GM19240 (cell line): ENCODE measurements around the gene TNFSF13B.
"Not testable (repeated sequence)": the region's sequence is repeated elsewhere in the genome, so short reads cannot be mapped to it uniquely, and the experiment has no call there.

Experiments
- DNase-seq: peaks from one replicate; pipeline ENCODE4 v3.0.0; 2011; ENCODE audit warnings: low spot score; ENCODE audit not compliant: insufficient read length

The TNFSF13B gene, protein sequence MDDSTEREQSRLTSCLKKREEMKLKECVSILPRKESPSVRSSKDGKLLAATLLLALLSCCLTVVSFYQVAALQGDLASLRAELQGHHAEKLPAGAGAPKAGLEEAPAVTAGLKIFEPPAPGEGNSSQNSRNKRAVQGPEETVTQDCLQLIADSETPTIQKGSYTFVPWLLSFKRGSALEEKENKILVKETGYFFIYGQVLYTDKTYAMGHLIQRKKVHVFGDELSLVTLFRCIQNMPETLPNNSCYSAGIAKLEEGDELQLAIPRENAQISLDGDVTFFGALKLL

DNA sequence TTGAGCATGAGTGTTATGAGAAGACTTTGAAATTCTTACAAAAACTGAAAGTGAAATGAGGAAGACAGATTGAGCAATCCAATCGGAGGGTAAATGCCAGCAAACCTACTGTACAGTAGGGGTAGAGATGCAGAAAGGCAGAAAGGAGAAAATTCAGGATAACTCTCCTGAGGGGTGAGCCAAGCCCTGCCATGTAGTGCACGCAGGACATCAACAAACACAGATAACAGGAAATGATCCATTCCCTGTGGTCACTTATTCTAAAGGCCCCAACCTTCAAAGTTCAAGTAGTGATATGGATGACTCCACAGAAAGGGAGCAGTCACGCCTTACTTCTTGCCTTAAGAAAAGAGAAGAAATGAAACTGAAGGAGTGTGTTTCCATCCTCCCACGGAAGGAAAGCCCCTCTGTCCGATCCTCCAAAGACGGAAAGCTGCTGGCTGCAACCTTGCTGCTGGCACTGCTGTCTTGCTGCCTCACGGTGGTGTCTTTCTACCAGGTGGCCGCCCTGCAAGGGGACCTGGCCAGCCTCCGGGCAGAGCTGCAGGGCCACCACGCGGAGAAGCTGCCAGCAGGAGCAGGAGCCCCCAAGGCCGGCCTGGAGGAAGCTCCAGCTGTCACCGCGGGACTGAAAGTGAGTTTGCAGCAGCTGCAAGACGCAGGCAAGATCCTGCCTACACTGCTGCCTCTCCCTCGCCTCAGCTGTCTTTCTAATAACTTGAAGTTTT lies at the start of gene TNFSF13B:
Gene TNFSF13B (plus strand): TSS at position 118 of the 728 bp plus-strand sequence. CDS start 178 bp downstream, at position 296.
- no peak for DNase-seq

DNA sequence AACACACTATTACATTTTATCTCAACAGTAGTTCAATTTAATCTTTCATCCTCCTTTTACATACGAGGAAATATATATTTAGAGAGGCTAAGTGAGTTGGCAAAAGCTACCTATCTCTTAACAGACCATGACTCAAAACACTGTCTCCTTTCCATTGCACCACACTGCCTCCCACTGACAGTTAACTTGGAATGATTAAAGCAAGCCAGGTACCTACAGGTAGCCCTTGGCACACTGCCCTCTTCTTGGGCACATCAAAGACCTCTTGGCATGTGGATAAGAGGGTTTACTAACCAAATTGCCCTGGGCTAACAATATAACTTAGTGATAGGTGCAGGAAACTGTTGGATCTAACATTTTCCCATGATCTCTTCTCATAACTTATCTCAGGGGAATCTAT lies 49.5 kb upstream of the TNFSF13B start:
- DNase-seq, result no peak

DNA sequence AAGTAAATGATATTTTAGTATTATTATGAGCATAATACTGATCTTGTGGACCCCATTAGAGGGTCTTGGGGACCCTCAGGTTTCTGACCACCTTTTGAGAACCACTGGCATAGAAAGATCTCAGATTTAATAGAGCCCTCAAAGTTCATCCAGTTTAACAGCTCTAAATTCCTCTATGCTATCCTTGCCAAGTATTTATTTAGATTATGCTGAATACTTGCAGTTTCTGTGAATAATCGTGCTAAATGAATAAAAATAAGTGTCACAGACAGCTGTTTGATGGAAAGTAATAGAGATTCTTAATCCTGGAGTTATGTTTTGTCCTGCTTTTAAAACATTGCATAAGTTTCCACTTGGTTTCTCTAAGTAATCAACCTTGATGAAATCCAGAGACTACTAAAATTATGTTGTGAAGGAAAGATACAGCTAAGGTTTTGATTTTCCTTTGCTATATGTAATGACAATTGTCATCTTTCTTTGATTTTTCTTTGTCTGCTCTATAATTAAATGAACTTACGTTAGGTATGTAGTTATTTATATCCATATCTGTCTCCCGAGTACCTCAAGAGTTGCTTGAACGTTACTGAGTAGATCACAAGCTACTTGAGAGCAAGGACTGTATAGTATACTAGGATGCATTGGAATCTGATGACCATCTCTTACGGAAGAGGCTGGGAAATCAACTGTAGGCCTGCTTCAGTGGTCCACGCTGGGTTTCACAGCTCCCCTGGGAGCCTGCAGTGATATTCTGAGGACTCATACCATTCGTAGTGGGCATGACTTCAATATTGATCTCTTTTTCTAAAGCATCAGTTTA lies 45.6 kb upstream of the TNFSF13B start:
- DNase-seq, result no peak

DNA sequence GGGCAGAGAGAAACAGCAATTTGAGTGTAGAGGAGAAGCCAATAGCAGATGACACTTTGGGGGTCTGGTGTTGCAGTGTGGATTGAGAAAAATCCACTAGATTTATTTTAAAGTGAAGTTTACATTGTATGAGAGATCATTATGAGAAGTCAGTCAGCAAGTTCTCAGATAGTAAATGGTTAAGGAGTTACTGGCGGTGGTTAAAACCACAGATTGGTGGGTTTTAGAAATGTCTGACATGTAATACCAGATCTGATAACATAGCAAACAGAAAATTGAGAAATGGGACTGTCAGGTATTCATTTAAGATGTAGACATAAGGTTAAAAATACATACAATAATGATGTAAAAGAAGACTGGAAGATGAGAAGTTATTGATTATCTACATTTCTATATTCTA lies 44.1 kb upstream of the TNFSF13B start:
- DNase-seq, result no peak

DNA sequence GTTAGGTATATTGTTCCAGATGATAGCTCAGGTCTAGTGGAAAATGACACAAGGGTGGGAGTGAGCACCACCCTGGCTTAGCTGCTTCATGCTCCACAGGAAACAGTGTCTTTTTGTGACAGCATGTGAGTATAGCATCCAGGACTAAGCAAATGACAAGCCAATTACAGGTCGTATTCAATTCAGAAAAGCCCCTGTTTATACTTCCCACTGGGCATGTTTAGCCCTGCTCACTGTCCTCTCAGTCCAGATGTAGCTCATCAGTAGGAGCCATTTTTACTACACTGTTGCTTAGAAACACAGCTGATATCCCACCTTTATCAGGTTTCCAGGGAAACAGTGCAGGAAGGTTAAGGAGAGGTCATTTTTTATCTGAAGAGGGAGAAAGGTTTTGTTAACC lies 43.3 kb upstream of the TNFSF13B start:
- DNase-seq, result no peak

DNA sequence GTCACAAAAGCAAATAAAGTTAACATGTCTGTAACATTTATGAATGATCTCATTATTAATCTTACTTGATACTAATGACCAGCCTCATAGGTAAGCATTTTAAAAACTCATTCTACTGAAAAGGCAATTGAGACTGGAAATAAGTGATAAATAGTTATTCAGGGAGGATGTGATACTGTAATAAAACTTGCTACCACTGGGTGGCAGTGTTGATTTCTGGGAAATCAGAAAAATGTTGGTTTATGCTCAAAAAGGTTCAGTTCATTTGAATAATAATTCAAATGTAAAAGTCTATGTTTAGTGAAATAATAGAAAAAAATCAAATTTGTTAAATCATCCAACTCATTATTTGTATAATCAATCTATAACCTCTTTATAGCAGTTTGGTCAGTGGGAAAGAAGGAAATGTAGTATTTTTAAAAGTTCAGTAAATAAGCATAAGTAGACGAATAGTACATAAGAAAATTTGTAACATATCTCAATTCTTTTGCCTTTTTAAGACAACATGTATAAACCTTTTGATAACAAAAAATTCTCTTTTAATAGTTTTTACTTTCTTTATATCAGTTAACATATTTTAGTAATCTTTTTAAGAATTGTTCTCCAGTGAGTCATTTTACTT lies 41.8 kb upstream of the TNFSF13B start:
- no peak for DNase-seq

DNA sequence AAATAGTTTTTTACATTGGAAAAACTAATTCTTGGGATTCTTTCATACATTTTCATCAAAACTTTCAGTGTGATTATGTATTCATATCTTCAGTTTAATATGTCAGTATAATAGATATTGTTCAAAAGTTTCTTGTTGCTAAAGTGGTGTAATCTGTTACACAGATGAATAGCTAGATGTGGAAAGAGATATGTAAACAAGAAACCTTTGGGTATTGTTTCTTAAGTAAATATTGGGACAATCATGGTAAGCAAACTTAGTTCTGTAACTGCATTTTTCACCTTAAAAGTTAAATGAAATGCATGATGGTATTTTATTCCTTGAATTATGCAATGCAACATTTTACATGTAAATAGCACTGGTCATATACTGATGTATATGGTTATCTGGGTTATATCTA lies 39.1 kb upstream of the TNFSF13B start:
- DNase-seq, result no peak

DNA sequence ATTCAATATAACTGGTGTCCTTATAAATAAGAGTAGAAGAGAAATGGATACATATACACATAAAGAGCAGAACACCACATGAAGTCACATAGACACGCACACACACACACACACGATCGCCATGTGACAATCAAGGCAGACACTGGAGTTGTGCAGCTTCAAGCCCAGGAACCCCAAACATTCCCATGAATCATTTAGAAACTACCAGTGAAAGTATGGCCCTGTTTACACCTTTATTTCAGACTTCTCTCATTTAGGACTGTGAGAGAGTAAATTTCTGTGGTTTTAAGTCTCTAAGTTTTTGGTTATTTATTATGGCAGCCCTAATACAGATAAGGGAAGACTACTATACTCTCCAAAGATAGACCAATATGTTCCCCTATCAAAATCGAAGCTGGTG lies 20.4 kb upstream of the TNFSF13B start:
- no peak for DNase-seq

DNA sequence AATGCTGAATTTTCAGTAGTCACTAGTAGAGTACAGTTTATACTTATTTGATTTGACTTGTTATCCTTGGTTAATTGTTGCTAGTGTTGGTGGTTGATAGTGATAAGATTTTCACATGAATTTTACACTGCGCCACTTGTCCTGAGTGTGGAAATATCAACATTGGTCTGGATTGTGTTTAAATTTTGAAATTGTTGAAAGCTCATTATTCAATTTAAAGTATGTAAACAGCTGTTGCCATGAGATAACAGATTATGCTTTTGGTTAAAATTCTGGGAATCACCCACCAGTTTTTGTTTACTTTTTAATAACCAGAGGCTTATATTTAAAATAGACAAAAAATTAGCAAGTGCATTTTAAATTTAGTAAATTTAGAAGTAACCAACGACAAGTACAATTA lies 12.3 kb upstream of the TNFSF13B start:
- DNase-seq, result no peak

DNA sequence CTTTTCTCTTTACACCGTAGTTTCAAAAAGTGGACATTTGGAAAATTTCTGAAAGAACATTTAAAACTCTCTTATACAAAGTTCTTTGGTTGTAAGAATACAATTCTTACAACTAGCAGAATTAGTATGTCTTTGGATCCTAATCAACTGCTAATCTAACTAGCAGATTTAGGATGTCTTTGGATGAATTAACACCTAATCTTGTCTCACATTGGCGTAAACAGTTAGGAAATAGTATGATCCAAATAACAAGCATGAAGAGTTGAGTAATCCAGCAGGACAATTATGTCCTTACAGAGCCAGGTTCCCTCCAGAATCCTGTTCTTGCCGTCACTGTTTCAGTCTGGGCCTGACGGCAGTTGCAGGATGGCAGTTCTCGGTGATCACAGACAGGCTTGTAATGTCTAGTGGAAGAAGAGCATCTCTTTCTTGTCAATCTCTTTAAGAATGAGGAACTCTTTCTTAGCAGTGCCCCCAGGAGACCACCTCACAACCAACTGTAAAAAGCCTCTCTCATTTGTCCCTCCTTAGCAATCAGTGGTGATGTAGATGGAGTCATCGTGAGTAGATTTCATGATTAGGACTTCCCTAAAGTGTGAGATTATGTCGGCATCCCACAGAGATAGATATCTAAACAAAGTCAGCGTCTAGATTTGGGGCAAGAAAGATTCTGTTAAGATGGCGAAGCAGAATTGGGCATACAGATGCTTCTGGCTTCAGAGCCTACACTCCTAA lies 5.7 kb upstream of the TNFSF13B start:
- DNase-seq, result no peak

DNA sequence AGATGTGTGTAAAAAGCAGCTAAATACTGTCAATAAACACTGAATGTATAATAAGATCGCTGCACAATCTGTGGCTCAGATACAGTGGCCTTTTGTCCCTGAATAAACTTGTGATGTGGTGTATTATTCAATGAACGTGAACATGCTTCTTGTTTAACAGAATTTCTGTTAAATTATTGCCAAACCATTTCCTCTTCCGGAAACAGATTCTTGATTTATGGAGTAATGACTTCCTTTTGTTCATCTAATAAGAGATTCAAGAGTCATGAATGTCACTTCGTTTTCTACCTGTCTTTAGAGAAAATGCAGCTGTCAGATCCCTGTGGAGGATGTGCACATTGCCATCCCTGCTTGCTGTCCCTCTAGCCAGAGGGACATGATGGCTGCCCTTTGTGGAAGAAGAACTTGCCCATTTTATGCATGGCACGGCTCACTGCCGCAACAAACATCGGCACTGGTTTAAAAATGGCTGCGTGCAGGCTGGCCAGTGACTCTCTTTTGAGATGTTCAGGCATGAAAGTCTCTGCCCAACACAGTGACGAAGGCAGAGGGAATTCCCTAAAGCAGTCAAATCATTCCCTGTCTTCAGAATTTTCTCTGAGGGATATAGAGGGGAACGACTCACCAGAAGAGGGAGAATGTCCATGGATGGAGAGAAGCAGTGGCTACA lies 3.1 kb upstream of the TNFSF13B start:
- DNase-seq, result no peak

DNA sequence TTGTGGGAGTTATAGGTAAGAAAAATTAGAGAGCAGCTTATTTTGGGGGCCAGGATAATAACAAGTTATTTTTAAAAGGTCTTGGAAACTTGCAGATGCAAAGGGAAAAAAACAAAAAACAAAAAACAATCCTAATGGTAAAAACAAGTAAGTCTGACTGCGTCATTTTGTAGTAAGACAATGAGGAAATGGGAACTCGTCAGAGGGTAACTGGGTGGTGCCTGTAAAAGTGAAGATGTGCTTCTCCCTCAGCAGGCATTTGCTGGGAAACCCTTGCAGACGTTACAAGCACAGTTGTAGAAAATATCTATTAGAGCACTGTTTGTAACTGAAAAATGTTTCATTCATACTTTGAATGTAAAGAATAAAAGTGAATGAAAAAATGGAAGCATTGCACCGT lies 2.2 kb upstream of the TNFSF13B start:
- DNase-seq, result no peak

DNA sequence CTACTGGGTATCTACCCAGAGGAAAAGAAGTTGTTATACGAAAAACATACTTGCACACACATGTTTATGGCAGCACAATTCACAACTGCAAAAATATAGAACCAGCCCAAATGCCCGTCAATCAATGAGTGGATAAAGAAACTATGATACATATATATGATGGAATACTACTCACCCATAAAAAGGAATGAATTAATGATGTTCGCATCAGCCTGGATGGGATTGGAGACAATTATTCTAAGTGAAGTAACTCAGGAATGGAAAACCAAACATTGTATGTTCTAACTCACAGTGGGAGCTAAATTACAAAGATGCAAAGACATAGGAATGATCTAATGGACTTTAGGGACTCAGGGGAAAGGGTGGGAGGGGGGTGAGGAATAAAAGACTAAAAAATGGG lies 1.7 kb upstream of the TNFSF13B start:
- DNase-seq, result not testable (repeated sequence)

DNA sequence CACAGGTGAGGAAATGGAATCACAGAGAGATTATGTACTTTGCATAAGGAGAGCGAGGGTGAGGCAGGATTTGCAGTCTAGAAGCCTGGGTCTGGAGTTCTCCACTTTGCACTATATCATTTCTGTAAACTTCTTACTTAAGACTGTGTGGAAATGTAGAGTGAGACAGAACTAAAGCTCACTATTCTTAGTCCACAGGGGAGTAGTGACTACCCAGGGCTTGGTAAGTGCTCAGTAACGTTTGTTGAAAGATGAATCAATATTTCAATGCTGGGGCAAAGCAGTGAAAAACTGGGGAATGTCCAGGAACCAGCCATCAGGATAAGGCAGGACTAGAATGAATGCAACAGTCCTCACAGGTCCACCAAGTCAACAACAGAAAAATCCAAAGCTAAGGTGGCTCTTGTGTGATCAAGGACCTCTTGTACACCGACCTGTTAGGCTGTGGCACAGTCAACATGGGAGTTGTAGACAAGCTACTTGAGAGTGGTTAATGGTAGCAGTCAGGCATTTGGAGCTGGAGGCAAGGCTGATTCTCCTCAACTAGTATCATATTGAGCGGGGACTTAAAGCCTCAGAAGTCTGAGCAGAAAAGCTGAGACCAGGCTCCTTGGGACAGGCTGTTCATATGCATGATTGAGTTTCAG lies 929 bp upstream of the TNFSF13B start:
- DNase-seq, result no peak

DNA sequence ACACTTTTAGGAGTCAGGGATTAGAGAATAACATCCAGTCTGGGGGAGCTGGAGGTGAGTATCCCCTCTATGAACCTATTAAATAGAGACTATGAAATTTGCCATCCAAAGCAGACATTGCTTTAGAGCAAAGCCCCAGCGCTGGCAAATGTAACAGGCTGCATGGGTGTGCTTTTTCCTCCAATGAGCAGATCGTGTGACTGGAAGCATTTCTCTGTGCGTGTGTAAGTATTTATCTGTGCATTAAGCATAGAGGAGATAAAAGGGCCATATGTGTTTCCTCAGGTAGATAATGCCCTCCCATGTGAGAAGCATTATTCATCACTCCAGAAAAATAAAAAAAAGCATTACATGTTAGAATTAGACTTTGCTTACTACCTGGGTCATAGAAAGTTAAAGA lies 924 bp downstream of the TNFSF13B start:
- no peak for DNase-seq

DNA sequence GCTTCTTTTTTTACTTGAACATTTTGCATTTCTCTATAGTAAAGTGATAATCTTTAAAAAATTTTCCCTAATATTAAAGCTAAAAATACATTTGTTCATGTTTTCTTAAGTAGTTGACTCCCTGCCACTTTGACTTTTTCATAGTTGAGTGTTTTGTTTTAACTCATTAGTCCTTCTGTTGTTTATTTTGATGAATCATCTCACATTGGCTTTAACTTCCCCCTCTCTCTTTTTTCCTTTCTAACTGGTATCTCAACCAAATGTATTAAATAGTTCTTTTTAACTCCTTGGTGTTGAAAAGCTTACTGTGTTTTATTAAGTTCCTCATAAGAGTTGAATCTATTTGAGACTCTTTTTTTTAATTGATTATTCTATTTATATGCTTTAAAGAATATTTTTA lies 2.8 kb downstream of the TNFSF13B start:
- DNase-seq, result no peak

DNA sequence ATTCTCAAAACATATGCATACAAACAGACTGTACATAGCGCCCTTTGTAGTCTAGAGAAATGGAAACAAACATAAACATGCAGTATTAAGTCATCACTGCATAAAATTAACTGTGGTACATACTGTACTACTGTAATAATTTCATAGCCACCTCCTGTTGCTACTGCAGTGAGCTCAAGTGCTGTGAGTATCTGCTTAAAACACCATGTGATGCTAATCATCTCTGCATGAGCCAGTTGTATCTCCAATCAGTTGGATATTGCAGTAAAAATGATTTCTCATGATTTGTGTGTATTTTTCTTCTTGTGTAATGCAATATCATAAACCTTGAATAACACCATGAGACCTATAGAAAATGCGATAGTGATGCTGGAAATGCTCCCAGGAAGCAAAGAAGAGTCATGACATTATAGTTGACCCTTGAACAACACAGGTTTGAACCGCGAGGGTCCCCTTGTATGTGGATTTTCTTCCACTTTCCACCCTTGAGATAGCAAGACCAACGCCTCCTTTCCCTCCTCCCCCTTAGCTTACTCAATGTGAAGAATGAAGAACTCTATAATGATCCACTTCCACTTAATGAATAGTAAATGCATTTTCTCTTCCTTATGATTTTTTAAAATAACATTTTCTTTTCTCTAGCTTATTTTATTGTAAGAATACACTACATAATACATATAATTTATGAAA lies 4.1 kb downstream of the TNFSF13B start:
- no peak for DNase-seq

DNA sequence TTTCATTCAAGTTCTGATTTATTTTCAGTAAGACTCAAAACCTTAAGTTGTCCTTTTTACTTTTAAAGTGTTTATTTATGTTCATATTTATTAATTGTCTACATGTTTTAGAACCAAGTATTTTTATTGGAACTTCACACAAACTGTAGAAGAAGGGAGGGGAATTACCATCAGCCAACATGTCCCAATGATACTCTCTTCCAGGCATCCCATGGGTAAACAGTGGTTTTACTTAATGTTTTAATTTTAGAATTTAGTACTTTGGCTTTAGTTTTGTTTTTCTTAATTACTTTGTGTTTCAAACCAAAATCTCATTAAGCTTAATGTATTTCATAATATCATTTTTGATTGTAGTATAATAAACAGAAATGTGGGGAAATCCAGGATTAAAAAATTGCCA lies 5.2 kb downstream of the TNFSF13B start:
- DNase-seq, result no peak

DNA sequence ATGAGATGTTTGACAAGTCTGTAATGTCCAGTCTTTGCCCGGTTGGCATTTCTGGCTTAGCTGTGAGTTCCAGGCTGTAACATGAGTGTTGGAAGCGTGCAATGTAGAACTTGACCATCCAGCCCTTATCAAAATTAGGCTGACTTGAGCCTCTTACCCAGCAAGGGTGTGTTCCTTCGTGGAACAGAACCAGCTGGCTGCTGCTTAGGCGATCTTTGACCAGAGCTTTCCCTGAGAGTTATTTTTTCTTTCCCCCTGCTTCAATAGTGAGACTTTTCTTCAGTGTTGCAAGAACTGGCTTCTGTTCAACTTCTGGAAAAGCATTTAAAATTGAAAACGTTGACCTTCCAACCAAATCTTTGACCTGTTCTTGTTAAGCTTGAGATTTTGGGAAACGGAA lies 6.5 kb downstream of the TNFSF13B start:
- DNase-seq, result no peak

DNA sequence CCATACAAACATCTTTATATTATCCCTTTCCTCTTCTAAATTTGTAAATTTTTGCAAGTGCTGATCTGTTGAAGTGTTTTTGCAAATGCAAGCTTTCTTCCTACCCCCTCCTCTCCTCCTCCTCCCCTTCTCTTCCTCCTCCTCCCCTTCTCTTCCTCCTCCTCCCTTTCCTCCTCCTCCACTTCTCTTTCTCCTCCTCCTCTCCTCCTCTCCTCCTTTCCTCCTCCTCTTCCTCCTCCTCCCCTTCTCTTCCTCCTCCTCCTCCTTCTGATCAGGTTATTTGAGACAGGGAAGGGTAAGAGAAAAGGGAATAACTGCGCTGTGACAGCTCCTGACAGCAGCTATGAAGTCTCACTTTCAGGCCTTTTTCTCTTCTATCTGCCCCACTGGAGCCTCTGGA lies 8.9 kb downstream of the TNFSF13B start:
- DNase-seq, result no peak
